MM.1S (cell line): Measurements from ENCODE around the gene SLIT1.

Experiments
- DNase-seq: peaks from one replicate; pipeline ENCODE4 v3.0.0-alpha.2; 2015
- H2AFZ ChIP-seq: fragments of 300-600 bp; sonication (generic); 2 replicates; pipeline ENCODE4 v1.6.0; 2016; ENCODE audit warnings: antibody characterized with exemption, low read length
- H3F3A ChIP-seq: fragments of 300-600 bp; sonication (generic); 2 replicates; pipeline ENCODE4 v1.6.1; 2016; ENCODE audit warnings: mild to moderate bottlenecking, antibody characterized with exemption, low read length, moderate library complexity, mixed read lengths; ENCODE audit not compliant: insufficient read depth
- H3K27ac ChIP-seq: fragments of 300-600 bp; sonication (generic); 2 replicates; pipeline ENCODE4 v1.5.1; 2016; ENCODE audit warnings: mild to moderate bottlenecking, low read length
- H3K27me3 ChIP-seq: fragments of 300-600 bp; sonication (generic); replicated peaks from 2 replicates; pipeline ENCODE4 v1.6.0; 2016; ENCODE audit warnings: low read length; ENCODE audit not compliant: insufficient read depth
- H3K36me3 ChIP-seq: fragments of 300-600 bp; sonication (generic); replicated peaks from 2 replicates; pipeline ENCODE4 v1.6.1; 2016; ENCODE audit warnings: mild to moderate bottlenecking, low read length, mixed read lengths; ENCODE audit not compliant: insufficient read depth
- H3K4me1 ChIP-seq: fragments of 300-600 bp; sonication (generic); 2 replicates; pipeline ENCODE4 v1.6.1; 2016; ENCODE audit warnings: low read length, mixed read lengths
- H3K4me2 ChIP-seq: fragments of 300-600 bp; sonication (generic); 2 replicates; pipeline ENCODE4 v1.6.0; 2016; ENCODE audit warnings: low read depth, low read length
- H3K4me3 ChIP-seq: fragments of 300-600 bp; sonication (generic); 2 replicates; pipeline ENCODE4 v1.5.1; 2016; ENCODE audit warnings: low read length, mixed read lengths
- H3K79me2 ChIP-seq: fragments of 300-600 bp; sonication (generic); 2 replicates; pipeline ENCODE4 v1.6.1; 2016; ENCODE audit warnings: mixed run types, low read length, mixed read lengths
- H3K9ac ChIP-seq: fragments of 300-600 bp; sonication (generic); 2 replicates; pipeline ENCODE4 v1.6.1; 2016; ENCODE audit warnings: low read length, mixed read lengths
- H3K9me2 ChIP-seq: fragments of 300-600 bp; sonication (generic); replicated peaks from 2 replicates; pipeline ENCODE4 v1.6.1; 2016; ENCODE audit warnings: mild to moderate bottlenecking, low read length, mixed read lengths; ENCODE audit not compliant: insufficient read depth
- H3K9me3 ChIP-seq: fragments of 300-600 bp; sonication (generic); replicated peaks from 2 replicates; pipeline ENCODE4 v1.6.1; 2016; ENCODE audit warnings: mild to moderate bottlenecking, low read length, mixed read lengths; ENCODE audit not compliant: insufficient read depth
- H4K20me1 ChIP-seq: fragments of 300-600 bp; sonication (generic); 2 replicates; pipeline ENCODE4 v1.6.1; 2016; ENCODE audit warnings: mild to moderate bottlenecking, low read length, moderate library complexity, mixed read lengths; ENCODE audit not compliant: insufficient read depth
- EZH2 ChIP-seq: fragments of 300-600 bp; sonication (generic); optimal IDR thresholded peaks from 2 replicates; pipeline ENCODE3; 2017; ENCODE audit warnings: low read depth, mild to moderate bottlenecking, antibody characterized with exemption, low read length, mixed read lengths
- EZH2phosphoT487 ChIP-seq: fragments of 300-600 bp; sonication (generic); IDR thresholded peaks from 2 replicates; pipeline ENCODE4 v1.6.1; 2018; ENCODE audit warnings: antibody characterized with exemption, low read length
- TF ChIP-seq, protein P1 (sequence below): fragments of 300-600 bp; sonication (generic); IDR thresholded peaks from 2 replicates; pipeline ENCODE4 v1.5.1; 2016; ENCODE audit warnings: antibody characterized with exemption, low read length, mixed read lengths

The SLIT1 gene

DNA sequence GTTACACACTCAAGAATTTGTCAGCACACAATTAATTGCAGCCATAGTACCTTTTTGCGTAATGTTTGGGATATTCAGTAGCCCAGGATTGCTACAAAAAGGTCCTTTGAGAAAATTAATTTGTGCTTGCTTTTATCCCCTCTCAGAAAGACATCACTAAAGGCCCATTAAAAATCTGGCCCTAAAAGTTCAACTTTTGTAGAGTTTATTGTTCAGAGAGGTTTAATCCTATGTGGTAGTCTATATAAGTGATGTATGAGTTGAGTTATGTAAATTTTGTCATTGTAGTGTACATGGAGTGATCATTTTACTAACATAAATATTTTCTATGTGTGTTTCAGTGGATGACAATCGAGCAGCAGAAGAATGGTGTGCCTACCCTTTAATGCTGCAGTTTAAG lies 227.7 kb downstream of the SLIT1 start:
- Histone ChIP-seq H3K27ac (no peak overlapping the region), H3K27me3 (no peaks in the 10 kb centered on the region), H4K20me1 (no peaks in the 10 kb centered on the region), H3K9me3 (no peaks in the 10 kb centered on the region), H3K9me2 (no peaks in the 10 kb centered on the region), H3K4me3 (no peak overlapping the region), H2AFZ (no peak overlapping the region), H3K79me2 (no peaks in the 10 kb centered on the region), H3K9ac (no peak overlapping the region), H3K4me2 (no peak overlapping the region), H3F3A (no peaks in the 10 kb centered on the region), H3K4me1 (no peaks in the 10 kb centered on the region), H3K36me3 (no peaks in the 10 kb centered on the region)
- no peak for DNase-seq
- no peak for TF ChIP-seq EZH2
- no peak for TF ChIP-seq EZH2phosphoT487
- TF ChIP-seq, protein P1, sequence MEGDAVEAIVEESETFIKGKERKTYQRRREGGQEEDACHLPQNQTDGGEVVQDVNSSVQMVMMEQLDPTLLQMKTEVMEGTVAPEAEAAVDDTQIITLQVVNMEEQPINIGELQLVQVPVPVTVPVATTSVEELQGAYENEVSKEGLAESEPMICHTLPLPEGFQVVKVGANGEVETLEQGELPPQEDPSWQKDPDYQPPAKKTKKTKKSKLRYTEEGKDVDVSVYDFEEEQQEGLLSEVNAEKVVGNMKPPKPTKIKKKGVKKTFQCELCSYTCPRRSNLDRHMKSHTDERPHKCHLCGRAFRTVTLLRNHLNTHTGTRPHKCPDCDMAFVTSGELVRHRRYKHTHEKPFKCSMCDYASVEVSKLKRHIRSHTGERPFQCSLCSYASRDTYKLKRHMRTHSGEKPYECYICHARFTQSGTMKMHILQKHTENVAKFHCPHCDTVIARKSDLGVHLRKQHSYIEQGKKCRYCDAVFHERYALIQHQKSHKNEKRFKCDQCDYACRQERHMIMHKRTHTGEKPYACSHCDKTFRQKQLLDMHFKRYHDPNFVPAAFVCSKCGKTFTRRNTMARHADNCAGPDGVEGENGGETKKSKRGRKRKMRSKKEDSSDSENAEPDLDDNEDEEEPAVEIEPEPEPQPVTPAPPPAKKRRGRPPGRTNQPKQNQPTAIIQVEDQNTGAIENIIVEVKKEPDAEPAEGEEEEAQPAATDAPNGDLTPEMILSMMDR, result no peak

DNA sequence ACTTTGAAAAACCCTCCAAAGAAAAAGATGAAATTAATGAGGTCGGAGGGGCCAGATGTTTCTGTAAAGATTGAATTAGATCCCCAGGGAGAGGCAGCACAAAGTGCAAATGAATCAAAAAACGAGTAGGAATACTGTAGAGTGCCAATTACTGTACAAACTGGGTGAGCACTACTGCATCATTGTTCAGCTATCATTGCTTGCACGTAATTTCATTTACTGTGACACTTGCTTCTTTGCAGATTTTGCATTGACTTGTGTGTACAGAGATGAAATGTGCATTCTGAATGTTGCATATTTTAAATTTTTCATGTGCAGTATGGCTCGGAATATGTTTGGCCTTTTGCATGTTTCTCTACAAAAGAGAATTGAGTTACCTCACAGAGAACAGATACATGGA lies 230.0 kb downstream of the SLIT1 start:
- no peak for TF ChIP-seq EZH2phosphoT487
- no peak for TF ChIP-seq EZH2
- TF ChIP-seq, protein P1, result no peak

DNA sequence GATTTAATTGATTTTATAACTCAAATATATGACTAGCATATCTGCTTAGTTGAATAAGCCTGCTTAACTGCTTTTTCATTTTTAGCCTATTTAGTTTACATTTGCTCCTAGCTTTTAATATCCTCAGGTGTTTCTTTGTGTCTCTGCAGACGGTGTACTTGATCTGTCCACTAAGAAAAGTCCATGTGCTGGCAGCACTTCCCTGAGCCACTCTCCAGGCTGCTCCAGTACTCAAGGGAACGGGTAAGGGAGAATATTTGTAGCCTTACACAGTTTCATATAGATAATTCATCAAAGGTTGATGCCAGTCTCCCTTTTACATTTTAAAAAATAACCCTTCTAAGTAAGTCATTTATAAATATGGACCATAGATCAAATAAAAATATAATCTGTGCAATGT lies 233.8 kb downstream of the SLIT1 start:
- no peaks in the 10 kb centered on the region; the same call in 1 of the 2 replicates for H3K36me3 ChIP-seq
- no peak overlapping the region for H2AFZ ChIP-seq
- no peaks in the 10 kb centered on the region for H3K9me3 ChIP-seq
- no peaks in the 10 kb centered on the region for H4K20me1 ChIP-seq
- TF ChIP-seq, protein P1, result no peak
- TF ChIP-seq EZH2, result no peak
- no peak for TF ChIP-seq EZH2phosphoT487
- no peaks in the 10 kb centered on the region for H3F3A ChIP-seq
- no peaks in the 10 kb centered on the region for H3K79me2 ChIP-seq
- no peak overlapping the region for H3K9ac ChIP-seq
- no peaks in the 10 kb centered on the region for H3K4me1 ChIP-seq
- H3K27me3 ChIP-seq, result no peaks in the 10 kb centered on the region
- H3K4me2 ChIP-seq, result no peak overlapping the region
- no peak overlapping the region for H3K27ac ChIP-seq
- H3K4me3 ChIP-seq, result no peak overlapping the region
- no peaks in the 10 kb centered on the region for H3K9me2 ChIP-seq
- no peak for DNase-seq

More for the DNA sequence above, 230.0 kb downstream of the SLIT1 start:
- no peak overlapping the region for H2AFZ ChIP-seq
- H3K27me3 ChIP-seq, result no peaks in the 10 kb centered on the region
- no peaks in the 10 kb centered on the region for H3K9me2 ChIP-seq
- no peak overlapping the region for H3K9ac ChIP-seq
- no peaks in the 10 kb centered on the region for H3K79me2 ChIP-seq
- no peaks in the 10 kb centered on the region for H3K4me1 ChIP-seq
- H3K9me3 ChIP-seq, result no peaks in the 10 kb centered on the region
- no peak for DNase-seq
- no peaks in the 10 kb centered on the region for H4K20me1 ChIP-seq
- no peaks in the 10 kb centered on the region for H3F3A ChIP-seq
- H3K4me3 ChIP-seq, result no peak overlapping the region
- H3K36me3 ChIP-seq, result no peaks in the 10 kb centered on the region; the same call in 1 of the 2 replicates
- no peak overlapping the region for H3K27ac ChIP-seq
- H3K4me2 ChIP-seq, result no peak overlapping the region
